Fibroblast of mammary gland (primary cell): Measurements from ENCODE around the gene COX7A2.

Experiments used
- DNase-seq: peaks from one replicate; pipeline ENCODE4 v3.0.0-alpha.2; 2010; ENCODE audit warnings: low read depth
- H3K4me3 ChIP-seq: 2 replicates; pipeline ENCODE4 v1.5.1; 2011; ENCODE audit warnings: low read depth, mild to moderate bottlenecking, low read length, moderate library complexity; ENCODE audit not compliant: control insufficient read depth
- CTCF ChIP-seq: conservative IDR thresholded peaks from 2 replicates; pipeline ENCODE4 v1.5.1; 2011; ENCODE audit warnings: low read depth, low read length, inconsistent platforms; ENCODE audit not compliant: control insufficient read depth, insufficient read depth

The COX7A2 gene

GRCh38 chr6:75272145-75272840, 28.7 kb upstream of the COX7A2 start:
- peak; percentile 83 for DNase-seq
- TF ChIP-seq CTCF: no peak
- H3K4me3 ChIP-seq: no peak overlapping the region

- TF ChIP-seq CTCF: no peak
- DNase-seq: no peak
- no peak overlapping the region for H3K4me3 ChIP-seq
Observed at GRCh38 chr6:75268988-75269354, 25.4 kb upstream of the COX7A2 start.

GRCh38 chr6:75268121-75268987, 24.8 kb upstream of the COX7A2 start:
- TF ChIP-seq CTCF: no peak
- H3K4me3 ChIP-seq: no peak overlapping the region
- peak; percentile 49 for DNase-seq

GRCh38 chr6:75267461-75267860, 23.9 kb upstream of the COX7A2 start:
- H3K4me3 ChIP-seq: no peak overlapping the region
- DNase-seq: no peak
- no peak for TF ChIP-seq CTCF

- DNase-seq: peak; percentile 77
- TF ChIP-seq CTCF: peak; percentile 89
- H3K4me3 ChIP-seq: no peak overlapping the region
Observed at GRCh38 chr6:75266716-75267291, 23.2 kb upstream of the COX7A2 start.

- no peak overlapping the region for H3K4me3 ChIP-seq
- DNase-seq: no peak
- no peak for TF ChIP-seq CTCF
Observed at GRCh38 chr6:75263401-75263750, 19.8 kb upstream of the COX7A2 start.
